Activated naive CD8-positive, alpha-beta T cell treated with anti-CD3 and anti-CD28 coated beads for 36 hours (primary cell): ENCODE measurements around the gene SOCS3. TPM values are rescaled to one million over a fixed set of nuclear protein-coding genes. Genes with fewer than 3 reads are reported as not detected.
A peak's percentile ranks its signal among the peaks of the same experiment; 100 is the strongest.

Source experiments
- DNase-seq: peaks from one replicate; pipeline ENCODE4 v3.0.0; 2021
- H3K27ac Mint-ChIP-seq: one replicate; pipeline ENCODE4 v1.8.0; 2022; ENCODE audit warnings: mild to moderate bottlenecking, moderate library complexity, mixed read lengths
- H3K27me3 Mint-ChIP-seq: one replicate; pipeline ENCODE4 v1.8.0; 2022; ENCODE audit warnings: mild to moderate bottlenecking, mixed read lengths
- H3K36me3 Mint-ChIP-seq: one replicate; pipeline ENCODE4 v1.8.0; 2021; ENCODE audit warnings: mild to moderate bottlenecking, mixed read lengths
- H3K4me1 Mint-ChIP-seq: one replicate; pipeline ENCODE4 v1.8.0; 2021; ENCODE audit warnings: mixed read lengths
- H3K4me3 Mint-ChIP-seq: one replicate; pipeline ENCODE4 v1.8.0; 2022; ENCODE audit warnings: mild to moderate bottlenecking, moderate library complexity, mixed read lengths
- H3K9me3 Mint-ChIP-seq: one replicate; pipeline ENCODE4 v1.8.0; 2022; ENCODE audit warnings: mixed read lengths
- total RNA-seq, 2 experiments: library from RNA; stranded (reverse); gene quantifications; one replicate each; pipeline ENCODE4 v1.2.3, GENCODE V29; 2021

Gene SOCS3
- total RNA-seq, 2 experiments from 2014 or later: 16.6 to 17.9 TPM

DNA sequence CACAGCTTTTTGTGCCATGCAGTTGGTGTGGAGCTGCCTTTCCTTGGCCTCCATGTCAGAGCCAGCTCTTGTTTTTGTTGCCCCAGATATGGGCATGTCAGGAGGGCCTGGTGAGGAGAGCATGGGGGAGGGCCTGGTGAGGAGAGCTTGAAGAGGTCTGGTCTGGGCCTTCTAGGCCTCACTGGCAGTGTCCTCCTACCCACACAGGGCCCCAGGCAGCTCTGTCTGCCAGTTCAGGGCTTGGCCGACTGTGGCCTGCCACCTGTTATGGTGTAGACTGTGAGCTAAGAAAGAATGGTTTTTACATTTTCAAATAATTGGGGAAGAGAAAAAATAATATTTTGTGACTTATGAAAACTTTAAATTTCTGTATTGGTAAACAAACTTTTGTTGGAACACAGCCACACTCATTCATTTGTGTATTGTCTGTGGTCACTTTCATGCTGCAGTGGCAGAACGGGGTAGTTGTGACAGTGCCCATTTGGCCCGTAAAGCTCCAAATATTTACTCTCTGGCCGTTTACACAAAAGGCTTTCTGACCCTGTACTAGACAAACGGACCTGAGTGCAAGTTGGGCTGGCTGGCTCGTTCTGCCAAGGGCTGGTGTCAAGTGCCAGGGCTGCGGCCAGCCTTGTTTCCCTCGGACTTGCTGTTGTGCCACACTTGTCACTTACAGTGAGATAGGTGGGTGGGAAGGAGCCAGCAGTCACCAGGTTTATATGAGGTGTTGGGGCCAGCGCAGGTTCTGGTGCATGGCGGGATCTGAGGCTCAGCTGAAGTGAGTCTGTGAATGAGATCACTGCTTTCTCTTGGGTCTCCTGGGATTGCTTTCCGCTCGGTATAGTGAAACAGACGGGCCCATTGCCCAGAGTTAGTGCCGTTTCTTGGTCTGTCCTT lies 36.8 kb upstream of the SOCS3 start:
- Mint-ChIP-seq H3K9me3 (no peaks in the 10 kb centered on the region), H3K4me1 (peaks cover 5% of the 10 kb centered on the region), H3K36me3 (peaks cover 34% of the 10 kb centered on the region), H3K27ac (no peak overlapping the region), H3K4me3 (no peak overlapping the region), H3K27me3 (no peaks in the 10 kb centered on the region)
- no peak for DNase-seq

DNA sequence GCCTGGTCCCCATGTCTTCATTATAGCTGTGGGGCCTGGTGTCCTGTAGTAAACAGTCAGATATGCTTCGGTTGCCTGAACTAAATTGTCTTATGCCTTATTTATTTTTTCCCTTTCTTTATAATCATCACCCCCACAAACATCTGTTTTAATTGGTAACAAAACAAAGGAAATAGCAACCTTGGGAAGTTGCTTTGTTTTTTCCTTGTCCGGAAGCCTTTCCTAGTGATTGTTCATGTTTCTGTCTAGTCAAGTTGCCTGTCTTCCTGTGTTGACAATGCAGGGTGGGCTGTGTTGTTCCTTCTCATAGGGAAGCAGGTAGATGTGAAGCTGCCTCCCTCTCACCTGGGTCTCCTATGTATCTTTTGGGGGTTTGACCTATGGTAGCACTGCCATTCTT lies 35.3 kb upstream of the SOCS3 start:
- H3K4me3 Mint-ChIP-seq: no peak overlapping the region
- H3K9me3 Mint-ChIP-seq: no peaks in the 10 kb centered on the region
- no peak overlapping the region for H3K27ac Mint-ChIP-seq
- no peak for DNase-seq
- H3K36me3 Mint-ChIP-seq: peaks cover 35% of the 10 kb centered on the region
- H3K27me3 Mint-ChIP-seq: no peaks in the 10 kb centered on the region
- peaks cover 14% of the 10 kb centered on the region for H3K4me1 Mint-ChIP-seq

DNA sequence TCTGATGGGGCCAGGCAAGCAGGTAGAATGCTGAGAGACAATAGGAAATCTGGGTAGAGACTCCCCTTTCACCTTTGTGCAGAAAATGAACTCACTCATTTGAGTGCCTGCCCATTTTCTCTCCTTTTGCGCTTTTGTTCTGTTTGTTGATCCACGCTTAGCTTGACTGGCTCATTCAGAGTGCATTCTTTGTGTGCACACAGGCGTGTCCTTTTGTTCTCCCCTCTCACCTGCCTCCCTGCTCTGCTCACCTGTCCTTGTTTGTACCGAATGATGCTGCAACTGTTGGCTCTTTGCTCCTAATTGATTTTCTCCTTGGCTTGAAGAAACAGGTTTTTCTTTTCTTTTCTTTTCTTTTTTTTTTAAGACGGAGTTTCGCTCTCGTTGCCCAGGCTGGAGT lies 34.3 kb upstream of the SOCS3 start:
- Mint-ChIP-seq H3K27ac (no peak overlapping the region), H3K36me3 (peaks cover 31% of the 10 kb centered on the region), H3K4me1 (peaks cover 17% of the 10 kb centered on the region), H3K27me3 (no peaks in the 10 kb centered on the region), H3K9me3 (no peaks in the 10 kb centered on the region), H3K4me3 (no peak overlapping the region)
- no peak for DNase-seq

DNA sequence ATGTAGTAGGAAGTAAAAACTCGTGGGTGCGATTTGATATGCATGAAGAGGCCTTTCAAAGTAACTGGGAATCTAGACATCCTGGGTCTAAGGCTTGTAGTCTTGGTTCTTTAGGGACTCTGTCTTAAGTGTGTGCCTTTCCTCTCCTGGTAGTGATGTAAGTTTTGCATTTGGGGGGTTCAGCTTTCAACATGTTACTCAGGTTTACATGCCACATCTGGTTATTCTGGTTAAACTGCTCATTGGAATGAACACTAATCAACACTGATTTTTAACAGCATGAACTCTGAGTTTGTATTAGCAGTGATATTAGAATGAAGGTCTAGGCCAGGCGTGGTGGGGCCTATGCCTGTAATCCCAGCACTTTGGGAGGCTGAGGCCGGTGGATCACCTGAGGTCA lies 33.7 kb upstream of the SOCS3 start:
- peaks cover 22% of the 10 kb centered on the region for H3K4me1 Mint-ChIP-seq
- peaks cover 27% of the 10 kb centered on the region for H3K36me3 Mint-ChIP-seq
- no peak overlapping the region for H3K27ac Mint-ChIP-seq
- H3K9me3 Mint-ChIP-seq: no peaks in the 10 kb centered on the region
- no peaks in the 10 kb centered on the region for H3K27me3 Mint-ChIP-seq
- no peak overlapping the region for H3K4me3 Mint-ChIP-seq
- DNase-seq: no peak

DNA sequence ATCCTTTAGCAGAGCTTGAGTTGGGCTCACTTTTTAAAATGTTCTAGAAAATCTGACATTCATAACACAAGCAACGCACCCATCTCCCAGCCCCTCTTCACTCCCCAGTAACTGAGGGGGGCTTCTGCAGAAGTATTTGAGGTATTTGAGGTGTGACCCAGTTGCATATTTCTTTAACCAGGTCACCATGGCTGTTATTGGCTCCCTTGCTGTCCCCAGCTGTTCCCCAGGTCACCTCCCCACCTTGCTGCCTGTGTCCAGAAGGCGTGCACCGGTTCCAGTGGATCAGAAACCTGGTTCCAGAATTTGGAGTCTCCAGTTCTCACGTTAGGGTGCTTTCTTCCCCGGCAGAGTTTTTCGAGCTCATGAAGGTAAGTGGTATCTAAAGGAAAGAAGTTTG lies 32.4 kb upstream of the SOCS3 start:
- Mint-ChIP-seq H3K4me3 (no peak overlapping the region), H3K4me1 (peaks cover 31% of the 10 kb centered on the region), H3K27ac (no peak overlapping the region), H3K9me3 (no peaks in the 10 kb centered on the region), H3K27me3 (no peaks in the 10 kb centered on the region), H3K36me3 (peaks cover 26% of the 10 kb centered on the region)
- DNase-seq: no peak

DNA sequence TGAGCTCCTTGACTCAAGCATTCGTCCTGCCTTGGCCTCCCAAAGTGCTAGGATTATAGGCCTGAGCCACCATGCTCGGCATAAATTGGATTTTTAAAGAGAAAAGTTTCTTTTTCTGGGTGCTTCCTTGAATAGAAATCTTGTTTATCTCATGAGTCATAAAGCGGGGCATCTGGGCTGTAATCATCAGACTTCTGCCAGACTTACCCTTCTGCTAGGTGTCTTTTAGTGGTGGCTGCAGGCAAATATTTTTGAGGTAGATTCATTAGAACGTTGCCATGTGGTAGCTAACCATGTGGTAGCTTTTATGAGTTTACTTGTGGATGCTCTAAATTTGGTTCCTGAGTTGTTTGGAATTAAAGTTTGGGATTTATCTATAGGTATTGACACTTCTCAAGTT lies 32.0 kb upstream of the SOCS3 start:
- DNase-seq: no peak
- Mint-ChIP-seq H3K4me1 (peaks cover 34% of the 10 kb centered on the region), H3K27me3 (no peaks in the 10 kb centered on the region), H3K9me3 (no peaks in the 10 kb centered on the region), H3K27ac (no peak overlapping the region), H3K36me3 (peaks cover 25% of the 10 kb centered on the region), H3K4me3 (no peak overlapping the region)

DNA sequence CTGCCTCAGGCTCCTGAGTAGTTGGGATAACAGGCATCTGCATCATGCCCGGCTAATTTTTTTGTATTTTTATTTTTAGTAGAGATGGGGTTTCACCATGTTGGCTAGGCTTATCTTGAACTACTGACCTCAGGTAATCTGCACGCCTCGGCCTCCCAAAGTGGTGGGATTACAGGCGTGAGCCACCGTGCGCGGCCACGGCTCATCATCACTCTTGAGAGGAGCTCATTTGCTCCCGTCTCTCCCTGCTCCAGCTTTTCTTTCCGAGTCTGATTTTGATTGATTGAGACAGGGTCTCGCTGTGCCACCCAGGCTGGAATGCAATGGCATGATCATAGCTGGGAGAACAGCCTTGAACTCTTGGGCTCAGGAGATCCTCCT lies 31.2 kb upstream of the SOCS3 start:
- H3K36me3 Mint-ChIP-seq: peaks cover 28% of the 10 kb centered on the region
- H3K4me3 Mint-ChIP-seq: no peak overlapping the region
- no peak for DNase-seq
- no peaks in the 10 kb centered on the region for H3K9me3 Mint-ChIP-seq
- no peak overlapping the region for H3K27ac Mint-ChIP-seq
- H3K27me3 Mint-ChIP-seq: no peaks in the 10 kb centered on the region
- H3K4me1 Mint-ChIP-seq: peaks cover 42% of the 10 kb centered on the region

DNA sequence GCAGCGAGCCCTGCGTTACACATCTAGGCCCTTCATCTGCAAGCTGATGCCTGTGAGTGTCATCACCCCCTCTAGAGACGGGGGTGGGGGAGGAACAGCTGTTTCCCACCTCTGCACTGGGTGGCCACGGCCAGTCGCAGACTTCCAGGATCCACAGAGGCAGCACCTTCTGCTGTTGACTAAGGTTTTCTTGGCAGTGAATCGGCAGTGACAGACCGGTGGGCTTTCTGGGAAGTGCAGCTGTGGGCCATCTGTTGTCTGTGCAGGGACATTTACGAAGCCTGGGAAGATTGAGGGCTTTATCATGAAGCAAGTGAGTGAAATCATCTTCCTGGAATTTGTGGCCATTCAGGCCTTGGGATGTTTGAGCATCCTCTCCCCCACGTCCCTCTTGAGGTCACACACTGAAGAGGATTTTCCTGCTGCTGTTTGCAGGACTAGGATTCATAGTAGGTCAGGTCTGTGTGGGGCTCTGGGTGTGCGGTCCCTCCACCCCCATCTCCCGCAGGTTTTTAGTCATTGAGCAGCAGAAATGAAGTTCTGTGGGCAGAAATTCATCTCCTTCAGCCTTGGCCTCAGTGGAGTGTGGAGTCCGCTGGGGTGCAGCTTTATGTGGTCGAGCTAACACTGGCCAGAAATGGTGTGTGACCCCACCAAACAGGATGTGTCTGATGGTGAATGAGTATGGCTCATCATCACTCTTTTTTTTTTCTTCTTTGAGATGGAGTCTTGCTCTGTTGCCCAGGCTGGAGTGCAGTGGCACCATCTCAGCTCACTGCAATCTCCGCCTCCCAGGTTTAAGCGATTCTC lies 30.6 kb upstream of the SOCS3 start:
- Mint-ChIP-seq H3K27ac (no peak overlapping the region), H3K27me3 (no peaks in the 10 kb centered on the region), H3K9me3 (no peaks in the 10 kb centered on the region), H3K4me1 (peaks cover 48% of the 10 kb centered on the region), H3K36me3 (peaks cover 28% of the 10 kb centered on the region), H3K4me3 (no peak overlapping the region)
- no peak for DNase-seq

DNA sequence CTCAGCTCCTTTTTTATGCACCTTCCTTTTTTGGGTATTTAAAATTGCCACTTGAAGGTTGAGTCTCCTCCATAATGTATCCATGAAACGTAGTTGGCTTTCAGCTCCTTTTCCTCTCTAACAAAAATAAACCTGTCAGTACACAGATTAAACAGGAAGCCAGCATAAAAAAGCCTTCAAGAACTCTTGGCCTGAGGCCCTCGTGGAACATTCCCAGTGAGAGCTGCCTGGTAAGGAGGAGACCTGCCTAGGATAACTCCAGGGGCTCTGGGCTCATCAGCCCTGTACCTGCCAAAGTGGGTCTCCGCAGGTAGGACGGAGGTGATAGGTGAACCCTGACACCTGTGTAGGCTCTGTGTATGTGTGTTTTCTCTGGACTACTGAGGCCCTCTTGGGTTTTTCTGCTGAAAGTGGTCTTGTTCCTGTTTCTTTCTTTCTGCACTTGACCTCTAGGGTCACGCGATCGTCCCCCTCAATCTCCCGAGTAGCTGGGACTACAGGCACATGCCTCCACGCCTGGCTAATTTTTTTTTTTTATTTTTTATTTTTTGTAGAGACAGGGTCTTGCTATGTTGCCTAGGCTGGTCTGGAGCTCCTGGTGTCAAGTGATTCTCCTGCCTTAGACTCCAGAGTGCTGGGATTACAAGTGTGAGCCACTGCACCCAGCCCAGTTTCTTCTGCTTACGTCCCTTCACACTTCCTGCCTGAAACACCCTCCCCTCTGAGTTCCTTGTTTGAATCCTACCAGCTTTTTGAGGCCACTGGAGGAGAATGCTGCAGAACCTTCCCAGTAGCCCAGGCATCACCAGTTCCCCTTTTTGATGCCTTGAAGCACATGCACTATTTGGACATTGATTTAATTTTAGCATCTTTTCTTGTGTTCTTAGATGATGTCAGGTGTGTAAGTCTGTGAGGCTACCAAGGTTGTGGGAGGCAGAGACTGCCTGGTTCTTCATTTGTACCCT lies 28.4 kb upstream of the SOCS3 start:
- H3K36me3 Mint-ChIP-seq: peaks cover 32% of the 10 kb centered on the region
- no peaks in the 10 kb centered on the region for H3K9me3 Mint-ChIP-seq
- no peaks in the 10 kb centered on the region for H3K27me3 Mint-ChIP-seq
- H3K4me1 Mint-ChIP-seq: peaks cover 66% of the 10 kb centered on the region
- DNase-seq: no peak
- H3K4me3 Mint-ChIP-seq: no peak overlapping the region
- peak overlapping the region; percentile 97 for H3K27ac Mint-ChIP-seq

DNA sequence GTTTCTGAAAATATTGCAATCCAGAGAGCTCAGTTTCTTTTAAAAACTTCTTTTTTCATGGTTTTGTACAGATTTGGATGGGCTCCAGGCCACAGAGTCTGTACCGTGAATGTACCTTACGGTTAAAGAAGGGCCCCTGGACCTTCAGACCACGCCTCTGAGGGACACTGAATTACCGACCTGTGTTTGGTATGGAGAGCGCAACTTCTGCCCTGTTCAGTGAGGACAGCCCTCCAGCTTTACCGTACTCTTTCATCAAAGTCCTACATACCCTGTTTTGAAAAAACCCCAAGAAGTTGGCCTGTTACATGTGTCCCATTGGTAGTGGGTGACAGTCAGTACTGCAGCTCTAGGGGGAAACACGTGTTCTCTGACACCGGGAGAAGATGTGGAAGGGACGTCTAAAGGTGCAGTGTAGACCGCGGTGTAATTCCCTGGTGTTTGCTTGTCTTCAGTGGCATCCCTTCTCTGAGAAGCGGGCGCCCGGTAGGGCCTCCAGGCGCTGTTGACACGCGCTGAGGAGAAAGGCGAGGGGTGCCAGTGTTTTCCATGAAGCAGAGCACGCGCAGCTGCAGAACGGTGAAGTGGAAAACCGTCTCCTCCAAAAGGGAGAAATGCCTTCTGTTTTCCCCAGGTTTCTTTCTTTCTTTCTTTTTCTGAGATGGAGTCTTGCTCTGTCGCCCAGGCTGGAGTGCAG lies 24.8 kb upstream of the SOCS3 start:
- peak overlapping the region; percentile 97 for H3K27ac Mint-ChIP-seq
- H3K9me3 Mint-ChIP-seq: no peaks in the 10 kb centered on the region
- H3K27me3 Mint-ChIP-seq: no peaks in the 10 kb centered on the region
- peaks cover 84% of the 10 kb centered on the region for H3K4me1 Mint-ChIP-seq
- DNase-seq: no peak
- peaks cover 35% of the 10 kb centered on the region for H3K36me3 Mint-ChIP-seq
- peak overlapping the region; percentile 66 for H3K4me3 Mint-ChIP-seq

DNA sequence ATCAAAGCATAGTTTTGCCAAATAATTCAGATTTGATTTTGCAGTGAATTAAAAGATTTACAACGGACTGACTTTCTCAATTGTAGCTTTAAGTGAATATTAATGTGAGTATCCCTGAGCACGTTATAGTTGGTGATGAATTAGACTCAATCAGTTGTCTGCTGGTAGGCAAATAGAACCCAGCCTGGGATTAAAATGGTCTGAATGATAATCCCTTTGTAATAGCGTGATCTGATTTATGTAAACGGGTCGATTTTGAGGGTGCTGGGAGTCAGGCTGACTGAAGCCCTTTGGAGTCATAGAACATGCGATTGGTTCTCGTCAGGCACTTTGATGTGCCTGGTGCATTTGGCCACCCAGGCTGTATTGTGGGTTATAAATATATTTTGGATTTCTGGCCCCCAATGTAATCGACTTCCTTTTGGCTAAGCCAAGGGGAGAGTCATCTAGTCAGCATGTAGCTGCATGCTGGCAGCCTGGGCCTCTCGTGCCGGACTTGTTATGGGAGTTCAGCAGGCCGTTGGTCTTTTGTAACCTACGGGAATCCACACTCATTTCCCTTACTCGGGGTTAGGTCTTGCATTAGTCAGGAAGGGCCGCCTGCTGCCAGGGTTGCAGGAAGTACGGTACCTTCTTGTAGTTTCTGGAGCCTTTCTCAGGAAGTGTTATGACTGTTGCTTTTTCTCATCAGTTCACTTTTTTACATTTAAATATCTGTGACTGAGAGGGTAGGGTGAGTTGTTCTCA lies 24.0 kb upstream of the SOCS3 start:
- H3K27ac Mint-ChIP-seq: peak overlapping the region; percentile 97
- peak overlapping the region; percentile 66 for H3K4me3 Mint-ChIP-seq
- H3K36me3 Mint-ChIP-seq: peaks cover 39% of the 10 kb centered on the region
- no peaks in the 10 kb centered on the region for H3K27me3 Mint-ChIP-seq
- H3K4me1 Mint-ChIP-seq: peaks cover 89% of the 10 kb centered on the region
- H3K9me3 Mint-ChIP-seq: no peaks in the 10 kb centered on the region
- DNase-seq: peak; percentile 68

DNA sequence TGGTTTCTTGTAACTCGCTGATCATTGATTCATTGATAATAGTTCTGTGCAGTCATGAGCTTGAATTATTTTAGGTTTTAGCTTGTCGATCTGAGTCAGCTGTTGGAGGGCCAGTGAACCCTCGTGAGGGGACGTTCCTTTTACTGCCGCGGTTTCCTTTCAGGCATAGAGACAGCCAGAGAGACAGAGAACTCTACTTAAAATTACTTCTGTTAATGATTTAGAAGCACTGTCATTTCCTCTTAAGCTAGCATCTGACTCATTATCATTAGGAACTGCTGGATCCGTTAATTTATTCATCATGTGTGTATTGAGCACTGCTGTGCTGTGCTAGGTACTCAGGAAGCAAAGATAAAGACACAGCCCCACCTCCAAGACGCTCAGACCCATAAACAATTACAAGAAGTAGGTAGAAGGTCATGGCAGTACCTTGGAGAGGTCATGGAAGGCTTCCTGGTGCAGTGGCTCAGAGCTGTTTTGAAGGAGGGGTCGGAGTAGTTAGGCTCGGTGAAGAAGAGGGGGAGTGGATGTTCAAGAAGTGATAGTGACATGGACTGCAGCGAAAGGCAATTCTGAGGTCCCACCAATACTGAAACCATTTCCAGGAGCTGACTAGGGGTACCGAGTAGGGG lies 21.8 kb upstream of the SOCS3 start:
- no peak for DNase-seq
- H3K9me3 Mint-ChIP-seq: no peaks in the 10 kb centered on the region
- peak overlapping the region; percentile 99 for H3K4me3 Mint-ChIP-seq
- peaks cover 31% of the 10 kb centered on the region for H3K36me3 Mint-ChIP-seq
- H3K27ac Mint-ChIP-seq: peak overlapping the region; percentile 97
- no peaks in the 10 kb centered on the region for H3K27me3 Mint-ChIP-seq
- peaks cover 77% of the 10 kb centered on the region for H3K4me1 Mint-ChIP-seq

DNA sequence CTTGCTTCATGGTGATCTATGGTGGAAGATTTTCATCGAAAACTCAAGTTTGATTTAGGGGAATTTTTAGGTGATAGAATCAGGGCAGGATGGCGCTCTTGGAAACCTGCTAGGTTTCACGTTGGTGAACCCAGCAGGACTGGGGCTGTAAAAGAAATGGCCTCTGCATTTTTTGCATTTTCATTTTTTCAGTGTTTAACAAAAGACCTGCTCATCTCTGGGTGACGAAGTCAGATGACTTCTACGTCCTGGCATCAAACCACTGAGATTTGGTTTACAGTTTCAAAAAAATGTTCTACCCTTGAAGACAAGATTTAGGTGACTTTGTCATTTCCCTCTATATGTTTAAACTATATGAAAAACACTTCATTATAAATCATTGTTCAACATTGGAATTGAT lies 20.5 kb upstream of the SOCS3 start:
- DNase-seq: no peak
- Mint-ChIP-seq H3K27me3 (no peaks in the 10 kb centered on the region), H3K4me1 (peaks cover 63% of the 10 kb centered on the region), H3K4me3 (peak overlapping the region; percentile 99), H3K36me3 (peaks cover 24% of the 10 kb centered on the region), H3K9me3 (no peaks in the 10 kb centered on the region), H3K27ac (peak overlapping the region; percentile 54)
